ENCODE data around the gene SBK2. TPM values are rescaled to one million over a fixed set of nuclear protein-coding genes. Genes with fewer than 3 reads are reported as not detected.

SBK2 gene
- total RNA-seq, 1 donor from 2014 or later = 0.42 TPM

DNA sequence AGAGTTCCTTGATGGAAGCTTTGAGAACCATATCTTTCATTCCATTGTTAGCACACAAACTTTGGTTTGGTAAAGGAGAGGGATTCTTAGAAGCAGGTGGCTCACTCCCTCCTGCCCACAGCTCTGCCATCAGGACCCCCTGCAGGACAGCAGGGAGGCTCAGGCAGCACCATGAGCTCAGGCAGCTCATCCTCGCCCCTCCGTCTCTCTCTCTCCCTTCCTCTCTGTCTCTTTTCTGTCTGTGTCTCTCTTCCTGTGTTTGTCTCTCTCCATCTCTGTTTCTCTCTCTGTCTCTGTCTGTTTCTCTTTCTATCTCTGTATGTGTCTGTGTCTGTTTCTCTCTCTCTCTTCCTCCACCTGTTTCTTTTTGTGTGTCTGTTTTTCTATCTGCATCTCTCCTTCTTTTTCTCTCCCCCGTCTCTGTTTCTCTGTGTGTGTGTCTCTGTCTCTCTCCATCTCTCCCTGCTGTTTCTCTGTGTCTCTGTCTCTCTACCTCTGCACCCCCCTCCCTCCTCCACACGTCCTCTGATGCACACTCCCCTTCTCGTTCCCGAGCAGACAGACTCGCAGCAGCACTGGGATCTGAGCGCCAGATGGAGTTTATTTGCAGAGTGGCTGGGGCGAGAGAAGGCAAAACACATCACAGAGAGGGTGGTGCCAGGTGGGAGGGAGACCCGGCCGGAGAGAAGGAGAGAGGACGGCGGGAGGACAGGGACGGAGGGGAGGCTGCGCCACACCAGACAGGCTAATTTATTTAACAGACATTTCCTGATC lies 8.7 kb downstream of the SBK2 start:
- peak; percentile 58 for DNase-seq
- Mint-ChIP-seq H3K27me3 (ENCODE audit: unreplicated experiment) (peaks cover 2% of the 10 kb centered on the region), H3K4me1 (ENCODE audit: low read depth, unreplicated experiment) (peaks cover 2% of the 10 kb centered on the region), H3K9me3 (ENCODE audit: unreplicated experiment) (peaks cover 2% of the 10 kb centered on the region), H3K36me3 (ENCODE audit: unreplicated experiment) (no peaks in the 10 kb centered on the region), H3K4me3 (ENCODE audit: unreplicated experiment) (no peak overlapping the region), H3K27ac (ENCODE audit: unreplicated experiment) (no peak overlapping the region)
- TF ChIP-seq, protein P1, sequence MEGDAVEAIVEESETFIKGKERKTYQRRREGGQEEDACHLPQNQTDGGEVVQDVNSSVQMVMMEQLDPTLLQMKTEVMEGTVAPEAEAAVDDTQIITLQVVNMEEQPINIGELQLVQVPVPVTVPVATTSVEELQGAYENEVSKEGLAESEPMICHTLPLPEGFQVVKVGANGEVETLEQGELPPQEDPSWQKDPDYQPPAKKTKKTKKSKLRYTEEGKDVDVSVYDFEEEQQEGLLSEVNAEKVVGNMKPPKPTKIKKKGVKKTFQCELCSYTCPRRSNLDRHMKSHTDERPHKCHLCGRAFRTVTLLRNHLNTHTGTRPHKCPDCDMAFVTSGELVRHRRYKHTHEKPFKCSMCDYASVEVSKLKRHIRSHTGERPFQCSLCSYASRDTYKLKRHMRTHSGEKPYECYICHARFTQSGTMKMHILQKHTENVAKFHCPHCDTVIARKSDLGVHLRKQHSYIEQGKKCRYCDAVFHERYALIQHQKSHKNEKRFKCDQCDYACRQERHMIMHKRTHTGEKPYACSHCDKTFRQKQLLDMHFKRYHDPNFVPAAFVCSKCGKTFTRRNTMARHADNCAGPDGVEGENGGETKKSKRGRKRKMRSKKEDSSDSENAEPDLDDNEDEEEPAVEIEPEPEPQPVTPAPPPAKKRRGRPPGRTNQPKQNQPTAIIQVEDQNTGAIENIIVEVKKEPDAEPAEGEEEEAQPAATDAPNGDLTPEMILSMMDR (IDR thresholded peaks at IDR 0.05; ENCODE audit: partially characterized antibody, unreplicated experiment) = no peak

GRCh38 chr19:55527197-55528029 lies 9.5 kb downstream of the SBK2 start:
- DNase-seq = no peak
- Mint-ChIP-seq H3K36me3 (ENCODE audit: unreplicated experiment) (no peaks in the 10 kb centered on the region), H3K4me3 (ENCODE audit: unreplicated experiment) (no peak overlapping the region), H3K27me3 (ENCODE audit: unreplicated experiment) (peaks cover 2% of the 10 kb centered on the region), H3K4me1 (ENCODE audit: low read depth, unreplicated experiment) (peaks cover 2% of the 10 kb centered on the region), H3K27ac (ENCODE audit: unreplicated experiment) (no peak overlapping the region), H3K9me3 (ENCODE audit: unreplicated experiment) (peaks cover 2% of the 10 kb centered on the region)
- TF ChIP-seq, protein P1 (IDR thresholded peaks at IDR 0.05; ENCODE audit: partially characterized antibody, unreplicated experiment) = no peak

DNA sequence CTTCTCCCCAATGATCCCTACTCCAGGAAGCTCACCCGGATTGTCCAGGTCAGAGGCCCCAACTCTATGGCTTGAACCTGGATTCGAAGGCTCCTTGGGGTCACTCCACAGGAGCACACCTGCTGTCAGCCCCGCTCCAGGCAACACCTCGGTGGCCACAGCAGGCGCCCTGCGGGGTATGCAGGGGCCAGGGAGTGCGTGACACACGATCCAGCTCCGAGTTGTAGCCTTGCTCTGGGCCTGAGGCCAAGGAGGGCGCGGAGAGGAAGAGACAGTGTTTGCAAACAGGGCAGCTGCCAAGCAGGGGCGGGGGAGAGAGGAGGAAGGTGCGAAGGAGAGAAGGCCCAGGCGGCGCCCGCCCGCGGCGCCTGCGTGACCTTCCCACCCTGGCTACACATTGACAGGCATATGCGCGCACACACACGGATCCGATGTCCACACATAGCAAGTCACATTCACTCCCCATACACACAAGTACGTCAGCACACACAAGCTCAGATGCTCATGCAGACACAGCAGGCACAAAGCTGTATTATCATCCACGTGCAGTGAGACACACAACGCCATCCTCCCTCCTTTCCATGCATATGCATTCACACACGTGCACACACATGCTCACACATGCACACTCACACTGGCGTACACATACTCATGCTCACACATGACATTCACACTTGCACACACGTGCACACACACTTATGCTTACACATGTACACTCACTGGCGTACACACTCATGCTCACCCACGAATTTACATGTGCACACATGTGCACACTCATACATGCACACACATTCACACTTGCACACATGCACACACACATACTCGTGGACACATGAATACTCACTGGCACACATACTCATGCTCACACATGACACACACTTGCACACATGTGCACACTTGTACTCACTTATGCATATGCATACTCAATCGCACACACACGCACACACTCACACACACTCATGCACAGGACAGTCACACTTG lies 10.4 kb downstream of the SBK2 start:
- H3K4me3 Mint-ChIP-seq (ENCODE audit: unreplicated experiment) = no peak overlapping the region
- peaks cover 2% of the 10 kb centered on the region for H3K9me3 Mint-ChIP-seq (ENCODE audit: unreplicated experiment)
- no peaks in the 10 kb centered on the region for H3K36me3 Mint-ChIP-seq (ENCODE audit: unreplicated experiment)
- TF ChIP-seq, protein P1 (IDR thresholded peaks at IDR 0.05; ENCODE audit: partially characterized antibody, unreplicated experiment) = no peak
- no peak for DNase-seq
- H3K27me3 Mint-ChIP-seq (ENCODE audit: unreplicated experiment) = peaks cover 2% of the 10 kb centered on the region
- peaks cover 6% of the 10 kb centered on the region for H3K4me1 Mint-ChIP-seq (ENCODE audit: low read depth, unreplicated experiment)
- no peak overlapping the region for H3K27ac Mint-ChIP-seq (ENCODE audit: unreplicated experiment)

GRCh38 chr19:55525289-55526101 lies 11.4 kb downstream of the SBK2 start:
- peaks cover 2% of the 10 kb centered on the region for H3K27me3 Mint-ChIP-seq (ENCODE audit: unreplicated experiment)
- H3K36me3 Mint-ChIP-seq (ENCODE audit: unreplicated experiment) = no peaks in the 10 kb centered on the region

More at GRCh38 chr19:55525289-55526101, 11.4 kb downstream of the SBK2 start:
- Mint-ChIP-seq H3K4me1 (ENCODE audit: low read depth, unreplicated experiment) (peaks cover 6% of the 10 kb centered on the region), H3K4me3 (ENCODE audit: unreplicated experiment) (peak overlapping the region; percentile 16), H3K9me3 (ENCODE audit: unreplicated experiment) (peaks cover 2% of the 10 kb centered on the region), H3K27ac (ENCODE audit: unreplicated experiment) (peak overlapping the region; percentile 1)
- TF ChIP-seq, protein P1 (IDR thresholded peaks at IDR 0.05; ENCODE audit: partially characterized antibody, unreplicated experiment) = no peak
- no peak for DNase-seq

All from glutamatergic neuron (in vitro differentiated cells).